Lower lobe of right lung (tissue), 2 donors: ENCODE measurements around the gene PRSS33. TPM values are rescaled to one million over a fixed set of nuclear protein-coding genes. Genes with fewer than 3 reads are reported as not detected.

ENCODE experiments used
- ATAC-seq, 2 donors: fragments of 200-7000 bp; cut with Tn5 transposase; one replicate each; pipeline ENCODE4 v1.9.1; 2020 to 2022; ENCODE audit warnings: mild to moderate bottlenecking in 2 of 2, moderate library complexity in 2 of 2
- DNase-seq: peaks from one replicate; pipeline ENCODE4 v3.0.0-alpha.2; 2020
- H3K27ac ChIP-seq: fragments of 200-600 bp; one replicate; pipeline ENCODE4 v1.8.0; 2022
- H3K27me3 ChIP-seq: fragments of 200-600 bp; one replicate; pipeline ENCODE4 v1.8.0; 2022; ENCODE audit warnings: low read depth
- H3K36me3 ChIP-seq: fragments of 200-600 bp; one replicate; pipeline ENCODE4 v1.8.0; 2022; ENCODE audit warnings: mild to moderate bottlenecking
- H3K4me1 ChIP-seq: fragments of 200-600 bp; one replicate; pipeline ENCODE4 v1.8.0; 2022
- H3K4me3 ChIP-seq: fragments of 200-600 bp; one replicate; pipeline ENCODE4 v1.8.0; 2022; ENCODE audit warnings: mild to moderate bottlenecking
- H3K9me3 ChIP-seq: fragments of 200-600 bp; one replicate; pipeline ENCODE4 v1.8.0; 2022
- intact Hi-C: fragments of 100-400 bp; cut with DNase I; formaldehyde crosslinking; loops from one replicate; pipeline ENCODE4 v1.11.0; 2022
- total RNA-seq: library from RNA; stranded (reverse); fragmentation: NEBNext Ultra II Directional; extraction: Animal tissue kit (Norgen Biotek cat#: 25700); gene quantifications from one replicate; pipeline ENCODE4 v1.2.1, GENCODE V29; 2021
- TF ChIP-seq, protein P1 (sequence below): fragments of 200-600 bp; IDR thresholded peaks from one replicate; pipeline ENCODE4 v1.8.0; 2022; ENCODE audit warnings: antibody characterized with exemption, mild to moderate bottlenecking
- donor health status: DM: no; HTN: yes; CAD: no; lungs with severe emphysema.

The PRSS33 gene
- total RNA-seq, 1 donor from 2014 or later = not detected

GRCh38 chr16:2782583-2783351 is 4.6 kb downstream of the PRSS33 start:
- H3K4me1 ChIP-seq = peaks cover 23% of the 10 kb centered on the region
- H3K9me3 ChIP-seq = no peaks in the 10 kb centered on the region
- H3K27me3 ChIP-seq = peaks cover 26% of the 10 kb centered on the region
- no peak overlapping the region for H3K27ac ChIP-seq
- ATAC-seq = no peak
- TF ChIP-seq, protein P1, sequence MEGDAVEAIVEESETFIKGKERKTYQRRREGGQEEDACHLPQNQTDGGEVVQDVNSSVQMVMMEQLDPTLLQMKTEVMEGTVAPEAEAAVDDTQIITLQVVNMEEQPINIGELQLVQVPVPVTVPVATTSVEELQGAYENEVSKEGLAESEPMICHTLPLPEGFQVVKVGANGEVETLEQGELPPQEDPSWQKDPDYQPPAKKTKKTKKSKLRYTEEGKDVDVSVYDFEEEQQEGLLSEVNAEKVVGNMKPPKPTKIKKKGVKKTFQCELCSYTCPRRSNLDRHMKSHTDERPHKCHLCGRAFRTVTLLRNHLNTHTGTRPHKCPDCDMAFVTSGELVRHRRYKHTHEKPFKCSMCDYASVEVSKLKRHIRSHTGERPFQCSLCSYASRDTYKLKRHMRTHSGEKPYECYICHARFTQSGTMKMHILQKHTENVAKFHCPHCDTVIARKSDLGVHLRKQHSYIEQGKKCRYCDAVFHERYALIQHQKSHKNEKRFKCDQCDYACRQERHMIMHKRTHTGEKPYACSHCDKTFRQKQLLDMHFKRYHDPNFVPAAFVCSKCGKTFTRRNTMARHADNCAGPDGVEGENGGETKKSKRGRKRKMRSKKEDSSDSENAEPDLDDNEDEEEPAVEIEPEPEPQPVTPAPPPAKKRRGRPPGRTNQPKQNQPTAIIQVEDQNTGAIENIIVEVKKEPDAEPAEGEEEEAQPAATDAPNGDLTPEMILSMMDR = no peak
- DNase-seq = no peak
- intact Hi-C loops = no loop called here
- no peak overlapping the region for H3K4me3 ChIP-seq
- no peaks in the 10 kb centered on the region for H3K36me3 ChIP-seq

GRCh38 chr16:2779978-2780898 is 7.1 kb downstream of the PRSS33 start:
- Histone ChIP-seq H3K4me1 (peaks cover 30% of the 10 kb centered on the region), H3K36me3 (peaks cover 1% of the 10 kb centered on the region), H3K27me3 (peaks cover 8% of the 10 kb centered on the region), H3K9me3 (no peaks in the 10 kb centered on the region), H3K27ac (no peak overlapping the region), H3K4me3 (no peak overlapping the region)
- TF ChIP-seq, protein P1 = no peak
- intact Hi-C loops = no loop called here
- no peak for ATAC-seq
- DNase-seq = no peak

DNA sequence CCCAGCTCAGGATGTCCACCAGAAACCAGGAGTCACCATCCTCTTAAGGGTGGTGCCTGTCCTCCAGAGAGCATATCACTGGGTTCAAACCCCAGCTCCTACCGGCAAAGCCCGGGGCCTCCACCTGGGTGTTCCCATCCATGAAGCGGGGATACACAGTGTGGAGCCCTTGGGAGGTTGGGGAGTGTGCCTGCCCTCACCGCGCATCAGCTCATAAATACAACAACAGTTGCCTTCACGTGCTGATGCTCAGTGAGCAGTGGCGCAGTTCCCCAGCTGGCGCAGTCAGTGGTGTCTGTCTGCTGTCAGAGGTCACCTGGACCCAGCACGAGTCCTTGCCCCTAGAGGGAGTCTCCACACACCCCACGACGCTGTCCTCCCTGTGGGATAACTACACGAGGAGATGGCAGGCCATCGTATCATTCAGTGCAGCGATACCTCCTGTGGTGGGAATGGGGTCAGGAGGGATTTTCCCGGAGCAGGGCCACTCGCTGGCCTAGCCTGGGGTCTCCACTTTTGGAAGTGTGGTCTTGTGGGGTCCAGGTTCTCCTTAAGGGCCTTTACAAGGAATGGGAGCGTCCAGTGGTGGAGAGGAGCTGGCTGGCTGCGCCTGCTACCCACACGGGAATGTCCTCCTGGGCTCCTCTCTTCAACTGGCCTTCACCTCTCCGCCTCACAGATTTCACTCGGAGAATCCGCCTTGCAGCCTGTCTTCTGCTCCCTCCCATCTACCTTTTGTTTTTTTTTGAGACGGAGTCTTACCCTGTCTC is 8.0 kb downstream of the PRSS33 start:
- Histone ChIP-seq H3K9me3 (no peaks in the 10 kb centered on the region), H3K27me3 (no peaks in the 10 kb centered on the region), H3K36me3 (peaks cover 10% of the 10 kb centered on the region), H3K4me1 (peaks cover 31% of the 10 kb centered on the region), H3K27ac (peak overlapping the region; percentile 100), H3K4me3 (no peak overlapping the region)
- intact Hi-C loops = no loop called here
- ATAC-seq (no peak), DNase-seq (no peak)
- TF ChIP-seq, protein P1 = no peak

DNA sequence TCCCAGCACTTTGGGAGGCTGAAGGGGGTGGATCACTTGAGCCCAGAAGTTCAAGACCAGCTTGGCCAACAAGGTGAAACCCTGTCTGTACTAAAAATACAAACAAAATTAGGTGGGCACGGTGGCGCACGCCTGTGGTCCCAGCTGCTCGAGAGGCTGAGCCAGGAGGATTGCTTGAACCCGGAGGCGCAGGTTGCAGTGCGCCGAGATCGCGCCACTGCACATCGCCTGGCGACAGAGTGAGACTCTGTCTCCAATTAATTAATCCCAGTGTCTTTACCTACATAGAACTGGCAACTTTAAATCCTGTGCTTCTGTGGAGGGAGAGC is 8.8 kb downstream of the PRSS33 start:
- H3K9me3 ChIP-seq = no peaks in the 10 kb centered on the region
- H3K4me3 ChIP-seq = peak overlapping the region; percentile 96
- ATAC-seq = no peak
- TF ChIP-seq, protein P1 = no peak
- no peak for DNase-seq
- intact Hi-C loops = no loop called here
- H3K27me3 ChIP-seq = no peaks in the 10 kb centered on the region
- H3K27ac ChIP-seq = peak overlapping the region; percentile 100
- peaks cover 31% of the 10 kb centered on the region for H3K4me1 ChIP-seq
- H3K36me3 ChIP-seq = peaks cover 18% of the 10 kb centered on the region

DNA sequence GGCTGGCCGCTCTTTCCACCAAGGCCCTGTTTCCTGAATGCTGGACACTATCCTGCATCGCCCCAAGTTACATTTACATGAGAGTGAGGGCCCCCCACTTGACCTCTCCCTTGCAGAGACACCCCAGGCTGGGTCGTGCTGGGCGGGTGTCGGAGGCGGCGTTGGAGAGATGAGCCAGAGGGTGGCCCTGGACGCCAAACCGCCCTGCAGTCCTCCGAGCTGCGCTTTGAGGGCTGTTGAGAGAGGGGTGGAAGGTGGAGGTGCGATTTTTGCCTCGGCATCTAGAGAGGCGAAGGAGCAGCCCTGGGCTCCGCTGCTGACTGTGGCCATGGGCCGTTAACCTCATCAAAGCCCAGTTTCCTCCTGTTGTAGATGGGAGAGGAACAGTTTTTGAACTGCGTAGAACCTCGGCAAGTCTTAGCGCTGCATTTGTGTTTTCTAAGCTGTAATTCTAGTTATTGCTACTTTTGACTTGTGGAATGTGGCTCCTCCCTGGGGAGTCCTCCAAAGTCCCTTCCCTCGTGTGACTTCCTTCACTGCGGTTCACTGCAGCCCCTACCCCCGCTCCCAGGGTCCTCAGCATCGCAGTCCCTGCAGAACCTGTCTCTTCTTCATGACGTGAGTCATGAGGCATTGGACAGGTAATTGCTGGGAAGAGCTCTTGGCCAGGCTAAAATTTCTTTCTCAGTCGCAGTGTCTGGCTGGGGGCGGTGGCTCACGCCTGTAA is 9.3 kb downstream of the PRSS33 start:
- Histone ChIP-seq H3K4me3 (peak overlapping the region; percentile 96), H3K4me1 (peaks cover 31% of the 10 kb centered on the region), H3K27ac (peak overlapping the region; percentile 100), H3K27me3 (no peaks in the 10 kb centered on the region), H3K9me3 (no peaks in the 10 kb centered on the region), H3K36me3 (peaks cover 23% of the 10 kb centered on the region)
- TF ChIP-seq, protein P1 = no peak
- ATAC-seq (peak; percentile 62 to 73), DNase-seq (no peak)
- intact Hi-C loops = no loop called here
